Glomerular visceral epithelial cell (primary cell): ENCODE results near the gene ACSL1.
"Not testable (repeated sequence)": the region's sequence is repeated elsewhere in the genome, so short reads cannot be mapped to it uniquely, and the experiment has no call there.

ENCODE experiments used
- DNase-seq: peaks from one replicate; pipeline ENCODE4 v3.0.0-alpha.2; 2016; ENCODE audit errors: extremely low spot score

The ACSL1 gene

GRCh38 chr4:184790826-184791225 is 34.9 kb downstream of the ACSL1 start:
- no peak for DNase-seq

- DNase-seq, result peak; percentile 93
These were observed 37.8 kb downstream of the ACSL1 start for GRCh38 chr4:184787766-184788503.

- no peak for DNase-seq
These were observed 40.0 kb downstream of the ACSL1 start for GRCh38 chr4:184785813-184786212.

- no peak for DNase-seq
These were observed 41.0 kb downstream of the ACSL1 start for GRCh38 chr4:184784628-184785257.

GRCh38 chr4:184782731-184783373 is 42.9 kb downstream of the ACSL1 start:
- DNase-seq, result no peak

GRCh38 chr4:184779160-184779559 is 46.6 kb downstream of the ACSL1 start:
- DNase-seq, result not testable (repeated sequence)

- no peak for DNase-seq
These were observed 47.4 kb downstream of the ACSL1 start for GRCh38 chr4:184778325-184778724.

GRCh38 chr4:184776821-184777220 is 48.9 kb downstream of the ACSL1 start:
- DNase-seq, result no peak

GRCh38 chr4:184775854-184776555 is 49.8 kb downstream of the ACSL1 start:
- no peak for DNase-seq

- no peak for DNase-seq
These were observed 51.6 kb downstream of the ACSL1 start for GRCh38 chr4:184774152-184774551.

- DNase-seq, result no peak
These were observed 54.4 kb downstream of the ACSL1 start for GRCh38 chr4:184771416-184771815.

- DNase-seq, result no peak
These were observed 56.5 kb downstream of the ACSL1 start for GRCh38 chr4:184769141-184769765.

- no peak for DNase-seq
These were observed 57.5 kb downstream of the ACSL1 start for GRCh38 chr4:184768296-184768695.

GRCh38 chr4:184766446-184766845 is 59.3 kb downstream of the ACSL1 start:
- no peak for DNase-seq

GRCh38 chr4:184765473-184766340 is 60.1 kb downstream of the ACSL1 start:
- no peak for DNase-seq

GRCh38 chr4:184764601-184765000 is 61.2 kb downstream of the ACSL1 start:
- no peak for DNase-seq

- no peak for DNase-seq
These were observed 62.5 kb downstream of the ACSL1 start for GRCh38 chr4:184763150-184763780.

- no peak for DNase-seq
These were observed 63.7 kb downstream of the ACSL1 start for GRCh38 chr4:184762100-184762499.

GRCh38 chr4:184760681-184761080 is 65.1 kb downstream of the ACSL1 start:
- DNase-seq, result no peak

- DNase-seq, result no peak
These were observed 68.0 kb downstream of the ACSL1 start for GRCh38 chr4:184757810-184758209.
